HepG2 (cell line): ENCODE results near the gene TJAP1. TPM values are rescaled to one million over a fixed set of nuclear protein-coding genes. Genes with fewer than 3 reads are reported as not detected.

ENCODE experiments used
- CENPBD1 ChIP-seq: sonication (generic); formaldehyde crosslinking; IDR thresholded peaks from 2 replicates; pipeline ENCODE4 v1.8.0; 2022; ENCODE audit warnings: missing genetic modification reagents, low read depth, mild to moderate bottlenecking, borderline replicate concordance
- DNMT3B ChIP-seq: conservative IDR thresholded peaks from 2 replicates; pipeline ENCODE4 v1.6.1; 2016; ENCODE audit warnings: missing biosample characterization, control low read depth
- MBNL3 ChIP-seq: fragments of 250-450 bp; sonication (Bioruptor Pico); conservative IDR thresholded peaks from 2 replicates; pipeline ENCODE4 v1.8.0; 2022; ENCODE audit warnings: mild to moderate bottlenecking, inconsistent platforms
- MTF2 ChIP-seq: sonication (generic); formaldehyde crosslinking; IDR thresholded peaks from 2 replicates; pipeline ENCODE4 v1.5.0; 2020; ENCODE audit warnings: missing genetic modification reagents, borderline replicate concordance
- PAWR ChIP-seq: sonication (generic); formaldehyde crosslinking; IDR thresholded peaks from 2 replicates; pipeline ENCODE4 v1.4.0; 2020; ENCODE audit warnings: missing genetic modification reagents, mild to moderate bottlenecking, borderline replicate concordance
- PRDM15 ChIP-seq: sonication (generic); formaldehyde crosslinking; IDR thresholded peaks from 2 replicates; pipeline ENCODE4 v1.4.0; 2020; ENCODE audit warnings: missing genetic modification reagents
- RNF2 ChIP-seq: fragments of 450-650 bp; conservative IDR thresholded peaks from 2 replicates; pipeline ENCODE4 v1.6.1; 2016; ENCODE audit warnings: low read depth
- ZBTB4 ChIP-seq: sonication (generic); formaldehyde crosslinking; IDR thresholded peaks from 2 replicates; pipeline ENCODE4 v1.4.0; 2020; ENCODE audit warnings: missing genetic modification reagents, mild to moderate bottlenecking, borderline replicate concordance
- ZMAT3 ChIP-seq: sonication (generic); formaldehyde crosslinking; conservative IDR thresholded peaks from 2 replicates; pipeline ENCODE4 v1.7.0; 2021; ENCODE audit warnings: missing genetic modification reagents
- ZNF292 ChIP-seq: sonication (generic); formaldehyde crosslinking; IDR thresholded peaks from 2 replicates; pipeline ENCODE4 v1.8.1; 2022; ENCODE audit warnings: mild to moderate bottlenecking, low read depth, missing genetic modification reagents, borderline replicate concordance
- ZNF512 ChIP-seq: sonication (generic); formaldehyde crosslinking; IDR thresholded peaks from 2 replicates; pipeline ENCODE4 v1.4.0; 2020; ENCODE audit warnings: mild to moderate bottlenecking, missing genetic modification reagents
- ZNF552 ChIP-seq: sonication (generic); formaldehyde crosslinking; IDR thresholded peaks from 2 replicates; pipeline ENCODE4 v1.9.0; 2022; ENCODE audit warnings: missing genetic modification reagents, mild to moderate bottlenecking, borderline replicate concordance
- ZNF704 ChIP-seq: sonication (generic); formaldehyde crosslinking; IDR thresholded peaks from 2 replicates; pipeline ENCODE4 v1.8.1; 2023; ENCODE audit warnings: mild to moderate bottlenecking, inconsistent platforms, moderate library complexity, missing genetic modification reagents, borderline replicate concordance
- ZNF737 ChIP-seq: sonication (generic); formaldehyde crosslinking; IDR thresholded peaks from 2 replicates; pipeline ENCODE4 v1.5.0; 2020; ENCODE audit warnings: missing genetic modification reagents, mild to moderate bottlenecking, borderline replicate concordance
- ZNF788 ChIP-seq: sonication (generic); formaldehyde crosslinking; IDR thresholded peaks from 2 replicates; pipeline ENCODE4 v1.5.0; 2020; ENCODE audit warnings: mild to moderate bottlenecking, missing genetic modification reagents, borderline replicate concordance
- polyA plus RNA-seq, 8 experiments: library from polyadenylated mRNA; depleted of rRNA in 3 of 8; stranded (reverse) in 7 of 8; unstranded in 1 of 8; fragments of >200 nt; fragmentation: Illumina TruSeq in 4 of 8; extraction: Trizol in 4 of 8; gene quantifications; 2 replicates each; pipeline versions ENCODE4 v1.2.1 to v1.2.3, GENCODE V29; 2011 to 2016; ENCODE audit warnings: low read depth in 4 of 8, missing spikeins in 1 of 8, mixed read lengths in 1 of 8; ENCODE audit not compliant: insufficient read depth in 1 of 8
- total RNA-seq, 5 experiments: library from RNA; depleted of rRNA; stranded (reverse); fragments of >200 nt; fragmentation: Illumina TruSeq; extraction: Trizol; gene quantifications; 2 replicates each; pipeline ENCODE4 v1.2.3, GENCODE V29; 2016; ENCODE audit warnings: low read depth in 1 of 5

TJAP1 gene
- total and polyA plus RNA-seq, 2 of the 13 experiments (the other 11 are each of a cell fraction or from before 2014, with no cell fraction given), result 15.7 to 41.6 TPM

- TF ChIP-seq ZNF512 (CRISPR knock-in tag), result 0 out of 2 replicates have a peak, but pooled peaks have one; percentile 49
- no peak for TF ChIP-seq DNMT3B (CRISPR knock-in tag)
- 0 out of 2 replicates have a peak, but pooled peaks have one; percentile 8 for TF ChIP-seq PAWR (CRISPR knock-in tag)
- TF ChIP-seq MTF2, result no peak
- TF ChIP-seq ZBTB4 (CRISPR knock-in tag), result no peak
- 0 out of 2 replicates have a peak, but pooled peaks have one; percentile 8 for TF ChIP-seq ZMAT3 (CRISPR knock-in tag)
- TF ChIP-seq ZNF788 (CRISPR knock-in tag), result 0 out of 2 replicates have a peak, but pooled peaks have one; percentile 16
- TF ChIP-seq ZNF704 (CRISPR knock-in tag), result 0 out of 2 replicates have a peak, but pooled peaks have one; percentile 13
- peak; percentile 18; the same call in 1 of the 2 replicates for TF ChIP-seq ZNF292 (CRISPR knock-in tag)
- TF ChIP-seq RNF2, result no peak
- TF ChIP-seq ZNF737 (CRISPR knock-in tag), result no peak
- no peak for TF ChIP-seq PRDM15
- no peak for TF ChIP-seq MBNL3
- TF ChIP-seq ZNF552 (CRISPR knock-in tag), result 0 out of 2 replicates have a peak, but pooled peaks have one; percentile 68
- TF ChIP-seq CENPBD1 (CRISPR knock-in tag), result no peak
Observed at GRCh38 chr6:43428112-43428570, 49.2 kb upstream of the TJAP1 start (continued).
